Calu3 (cell line): ENCODE data around the gene PRPF38A. TPM values are rescaled to one million over a fixed set of nuclear protein-coding genes. Genes with fewer than 3 reads are reported as not detected.

Source experiments
- BruUV-seq: library from RNA; stranded (reverse); fragments of 400-500 nt; replicated peaks from 2 replicates; lab custom pipeline; 2021; lab: Mats Ljungman, UMichigan
- CTCF ChIA-PET: fragments of 300-600 bp; sonication (Branson Sonifier 250); formaldehyde crosslinking; loops from one replicate; lab custom pipeline; 2022; ENCODE audit warnings: antibody characterized with exemption; lab: Charles Lee
- DNase-seq: peaks from one replicate; pipeline ENCODE4 v3.0.0; 2022
- H3K27ac Mint-ChIP-seq: one replicate; pipeline ENCODE4 v1.8.0; 2022; ENCODE audit warnings: mixed read lengths; ENCODE audit not compliant: unreplicated experiment
- H3K27me3 Mint-ChIP-seq: one replicate; pipeline ENCODE4 v1.8.0; 2022; ENCODE audit warnings: mixed read lengths; ENCODE audit not compliant: unreplicated experiment
- H3K36me3 Mint-ChIP-seq: one replicate; pipeline ENCODE4 v1.8.0; 2022; ENCODE audit warnings: mild to moderate bottlenecking, moderate library complexity, mixed read lengths; ENCODE audit not compliant: insufficient read depth, unreplicated experiment
- H3K4me1 Mint-ChIP-seq: one replicate; pipeline ENCODE4 v1.8.0; 2022; ENCODE audit warnings: mild to moderate bottlenecking, low read depth, mixed read lengths; ENCODE audit not compliant: unreplicated experiment
- H3K4me3 Mint-ChIP-seq: one replicate; pipeline ENCODE4 v1.8.0; 2022; ENCODE audit warnings: mild to moderate bottlenecking, low read depth, moderate library complexity, mixed read lengths; ENCODE audit not compliant: unreplicated experiment
- H3K9me3 Mint-ChIP-seq: one replicate; pipeline ENCODE4 v1.8.0; 2022; ENCODE audit warnings: low read depth, mixed read lengths; ENCODE audit not compliant: unreplicated experiment
- CTCF ChIP-seq: fragments of 200-600 bp; IDR thresholded peaks from one replicate; pipeline ENCODE4 v1.8.0; 2022; ENCODE audit warnings: antibody characterized with exemption; ENCODE audit not compliant: unreplicated experiment
- intact Hi-C: fragments of 100-400 bp; cut with micrococcal nuclease; formaldehyde crosslinking; loops from one replicate; pipeline ENCODE4 v1.10.0; 2022; ENCODE audit not compliant: unreplicated experiment
- total RNA-seq: library from RNA; stranded (reverse); gene quantifications from 2 replicates; pipeline ENCODE4 v1.2.3, GENCODE V29; 2022

Gene PRPF38A
- total RNA-seq, 1 experiment from 2014 or later = 52.4 TPM

GRCh38 chr1:52356818-52357355 lies 47.5 kb upstream of the PRPF38A start:
- Mint-ChIP-seq H3K4me1 (no peaks in the 10 kb centered on the region), H3K4me3 (no peak overlapping the region), H3K9me3 (no peaks in the 10 kb centered on the region), H3K36me3 (peaks cover 45% of the 10 kb centered on the region), H3K27ac (no peak overlapping the region), H3K27me3 (no peaks in the 10 kb centered on the region)
- CTCF ChIA-PET = interaction anchor here (0.6 kb wide), 1 partner anchor 42 kb away, joined by 4 read pairs; no protein-coding TSS in a partner anchor
- no peak for TF ChIP-seq CTCF
- intact Hi-C loops = no loop called here
- DNase-seq = no peak
- BruUV-seq = no TSS peak

GRCh38 chr1:52357397-52357796 lies 47.0 kb upstream of the PRPF38A start:
- no peak overlapping the region for H3K4me3 Mint-ChIP-seq
- no peaks in the 10 kb centered on the region for H3K27me3 Mint-ChIP-seq
- no peak overlapping the region for H3K27ac Mint-ChIP-seq
- TF ChIP-seq CTCF = no peak
- intact Hi-C loops = no loop called here
- H3K36me3 Mint-ChIP-seq = peaks cover 47% of the 10 kb centered on the region
- CTCF ChIA-PET = interaction anchor here (0.6 kb wide), 1 partner anchor 42 kb away, joined by 4 read pairs; no protein-coding TSS in a partner anchor
- no TSS peak for BruUV-seq
- H3K9me3 Mint-ChIP-seq = no peaks in the 10 kb centered on the region
- no peak for DNase-seq
- no peaks in the 10 kb centered on the region for H3K4me1 Mint-ChIP-seq

- intact Hi-C loops = no loop called here
- no peak for DNase-seq
- H3K36me3 Mint-ChIP-seq = peaks cover 42% of the 10 kb centered on the region
- CTCF ChIA-PET = no interaction called here
- no peak overlapping the region for H3K27ac Mint-ChIP-seq
- TF ChIP-seq CTCF = no peak
- no TSS peak for BruUV-seq
- H3K9me3 Mint-ChIP-seq = no peaks in the 10 kb centered on the region
- H3K4me1 Mint-ChIP-seq = no peaks in the 10 kb centered on the region
- H3K27me3 Mint-ChIP-seq = no peaks in the 10 kb centered on the region
- no peak overlapping the region for H3K4me3 Mint-ChIP-seq
Observed at GRCh38 chr1:52358851-52359497, 45.4 kb upstream of the PRPF38A start.

- H3K27me3 Mint-ChIP-seq = no peaks in the 10 kb centered on the region
- H3K27ac Mint-ChIP-seq = no peak overlapping the region
- CTCF ChIA-PET = interaction anchor here (0.6 kb wide), 1 partner anchor 9 kb away, joined by 3 read pairs; no protein-coding TSS in a partner anchor
- no peak for DNase-seq
- H3K4me3 Mint-ChIP-seq = no peak overlapping the region
- no peak for TF ChIP-seq CTCF
- no TSS peak for BruUV-seq
- H3K4me1 Mint-ChIP-seq = peaks cover 7% of the 10 kb centered on the region
- intact Hi-C loops = no loop called here
- H3K36me3 Mint-ChIP-seq = peaks cover 44% of the 10 kb centered on the region
- H3K9me3 Mint-ChIP-seq = no peaks in the 10 kb centered on the region
Observed at GRCh38 chr1:52359676-52360594, 44.5 kb upstream of the PRPF38A start.
